ENCODE data around the gene KCNQ5. TPM values are rescaled to one million over a fixed set of nuclear protein-coding genes. Genes with fewer than 3 reads are reported as not detected.

Gene KCNQ5
- total RNA-seq, 4 donors from 2014 or later, result 0.52 to 0.97 (median 0.59) TPM

DNA sequence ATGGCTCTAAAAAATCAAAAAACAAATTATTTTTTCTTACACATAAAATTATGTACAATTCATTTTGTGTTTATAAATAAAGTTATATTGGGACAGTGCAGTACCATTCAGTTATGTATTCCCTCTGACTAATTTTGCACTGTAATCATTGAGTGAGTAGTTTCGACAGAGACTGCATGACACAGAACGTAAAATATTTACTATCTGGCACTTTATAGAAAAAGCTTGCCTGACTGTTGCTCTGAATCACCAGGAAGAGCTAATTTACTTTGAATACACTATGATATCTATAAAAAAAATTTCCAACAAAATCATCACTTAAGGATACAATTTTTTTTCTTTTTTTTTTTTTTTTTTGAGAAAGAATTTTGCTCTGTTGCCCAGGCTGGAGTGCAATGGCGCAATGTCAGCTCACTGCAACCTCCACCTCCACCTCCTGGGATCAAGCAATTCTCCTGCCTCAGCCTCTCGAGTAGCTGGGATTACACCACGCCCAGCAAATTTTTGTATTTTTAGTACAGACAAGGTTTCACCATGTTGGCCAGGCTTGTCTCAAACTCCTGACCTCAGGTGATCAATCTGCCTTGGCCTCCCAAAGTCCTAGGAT, 614.4 kb downstream of the KCNQ5 start:
- 66 to 73% methylated on average over 5 of the region's 5 CpGs for WGBS, 2 donors
- H3K4me3 ChIP-seq (ENCODE audit: low read depth, poor library complexity, severe bottlenecking), result no peak overlapping the region
- TF ChIP-seq POLR2A (IDR thresholded peaks at IDR 0.05), result no peak
- TF ChIP-seq, protein P1, sequence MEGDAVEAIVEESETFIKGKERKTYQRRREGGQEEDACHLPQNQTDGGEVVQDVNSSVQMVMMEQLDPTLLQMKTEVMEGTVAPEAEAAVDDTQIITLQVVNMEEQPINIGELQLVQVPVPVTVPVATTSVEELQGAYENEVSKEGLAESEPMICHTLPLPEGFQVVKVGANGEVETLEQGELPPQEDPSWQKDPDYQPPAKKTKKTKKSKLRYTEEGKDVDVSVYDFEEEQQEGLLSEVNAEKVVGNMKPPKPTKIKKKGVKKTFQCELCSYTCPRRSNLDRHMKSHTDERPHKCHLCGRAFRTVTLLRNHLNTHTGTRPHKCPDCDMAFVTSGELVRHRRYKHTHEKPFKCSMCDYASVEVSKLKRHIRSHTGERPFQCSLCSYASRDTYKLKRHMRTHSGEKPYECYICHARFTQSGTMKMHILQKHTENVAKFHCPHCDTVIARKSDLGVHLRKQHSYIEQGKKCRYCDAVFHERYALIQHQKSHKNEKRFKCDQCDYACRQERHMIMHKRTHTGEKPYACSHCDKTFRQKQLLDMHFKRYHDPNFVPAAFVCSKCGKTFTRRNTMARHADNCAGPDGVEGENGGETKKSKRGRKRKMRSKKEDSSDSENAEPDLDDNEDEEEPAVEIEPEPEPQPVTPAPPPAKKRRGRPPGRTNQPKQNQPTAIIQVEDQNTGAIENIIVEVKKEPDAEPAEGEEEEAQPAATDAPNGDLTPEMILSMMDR (IDR thresholded peaks at IDR 0.05), result no peak
- no peak for DNase-seq (ENCODE audit: low spot score in 2 of 2)
- intact Hi-C loops (cut with DNase I; ENCODE audit: low total_unique reads), result no loop called here

GRCh38 chr6:73240730-73241129, 618.9 kb downstream of the KCNQ5 start:
- WGBS, 2 donors, result 41 to 51% methylated on average over 4 of the region's 4 CpGs
- TF ChIP-seq POLR2A (IDR thresholded peaks at IDR 0.05), result no peak
- TF ChIP-seq, protein P1 (IDR thresholded peaks at IDR 0.05), result no peak
- no peak overlapping the region for H3K4me3 ChIP-seq (ENCODE audit: low read depth, poor library complexity, severe bottlenecking)
- no peak for DNase-seq (ENCODE audit: low spot score in 2 of 2)
- intact Hi-C loops (cut with DNase I; ENCODE audit: low total_unique reads), result no loop called here

DNA sequence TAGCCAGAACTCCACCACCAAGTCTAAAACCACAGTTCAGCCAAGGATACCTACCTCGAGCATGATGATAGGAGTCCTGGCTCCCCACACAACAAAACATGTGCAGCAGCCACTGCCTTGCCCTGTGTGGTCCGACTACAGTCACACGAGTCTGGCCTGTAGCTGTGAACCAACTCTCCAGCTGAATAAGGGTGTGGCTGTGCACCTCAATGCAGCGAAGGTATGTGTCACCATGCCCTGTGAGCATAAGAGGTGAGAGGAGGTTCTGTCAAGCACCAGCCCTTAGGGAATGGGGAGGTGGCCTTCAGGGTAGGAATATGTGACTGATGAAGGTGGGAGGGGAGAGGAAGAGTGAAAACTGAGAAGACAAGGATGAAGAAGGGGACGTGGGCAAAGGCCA, 620.1 kb downstream of the KCNQ5 start:
- intact Hi-C loops (cut with DNase I; ENCODE audit: low total_unique reads), result no loop called here
- no peak overlapping the region for H3K4me3 ChIP-seq (ENCODE audit: low read depth, poor library complexity, severe bottlenecking)
- WGBS, 2 donors, result 63 to 71% methylated on average over 4 to 5 of the region's 5 CpGs
- TF ChIP-seq POLR2A (IDR thresholded peaks at IDR 0.05), result no peak
- TF ChIP-seq, protein P1 (IDR thresholded peaks at IDR 0.05), result no peak
- DNase-seq (ENCODE audit: low spot score in 2 of 2), result no peak

Small RNA genes within 50 kb of the gene (microRNA-seq; reads per million reads assigned to microRNA genes)
- 0 reads per million in 2 donors for gene MIR4282 (ENCODE audit: borderline number of aligned reads in 1 of 2, borderline replicate concordance in 2 of 2)
